SW 1271 (cell line): ENCODE data around the gene ABCC12.

Experiments used
- DNase-seq, 2 experiments: peaks; one replicate each; lab custom pipeline; 2025; lab: John Stamatoyannopoulos, UW

Gene ABCC12

DNA sequence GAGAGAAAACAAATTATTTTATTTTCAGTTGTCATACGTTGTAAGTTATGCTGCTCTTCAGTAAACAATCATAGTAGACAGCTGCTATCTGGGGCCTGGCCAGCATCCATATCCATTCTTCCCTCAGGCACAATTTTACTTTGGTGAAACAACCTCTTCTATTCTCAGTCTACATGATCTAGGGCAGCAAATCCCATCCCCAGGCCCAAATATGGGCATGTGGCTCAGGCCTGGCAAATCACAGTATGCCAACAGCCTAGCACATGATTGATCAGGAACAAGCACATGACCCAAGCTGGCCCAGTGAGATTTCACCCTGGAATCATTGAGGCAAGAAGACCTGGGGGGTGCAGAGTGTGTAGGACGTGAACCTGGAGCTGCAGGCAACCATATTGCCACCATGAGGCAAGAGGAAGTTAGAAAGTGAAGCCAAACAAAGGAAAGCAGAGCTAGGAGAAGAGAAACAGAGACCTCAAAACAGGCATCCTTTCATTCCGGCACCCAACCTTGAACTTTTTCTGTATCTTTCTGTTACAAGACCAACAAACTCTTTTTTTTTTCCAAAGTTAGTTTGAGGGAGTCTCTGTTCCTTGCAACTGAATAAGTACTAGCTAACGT is 10.3 kb upstream of the ABCC12 start:
- no peak for DNase-seq

DNA sequence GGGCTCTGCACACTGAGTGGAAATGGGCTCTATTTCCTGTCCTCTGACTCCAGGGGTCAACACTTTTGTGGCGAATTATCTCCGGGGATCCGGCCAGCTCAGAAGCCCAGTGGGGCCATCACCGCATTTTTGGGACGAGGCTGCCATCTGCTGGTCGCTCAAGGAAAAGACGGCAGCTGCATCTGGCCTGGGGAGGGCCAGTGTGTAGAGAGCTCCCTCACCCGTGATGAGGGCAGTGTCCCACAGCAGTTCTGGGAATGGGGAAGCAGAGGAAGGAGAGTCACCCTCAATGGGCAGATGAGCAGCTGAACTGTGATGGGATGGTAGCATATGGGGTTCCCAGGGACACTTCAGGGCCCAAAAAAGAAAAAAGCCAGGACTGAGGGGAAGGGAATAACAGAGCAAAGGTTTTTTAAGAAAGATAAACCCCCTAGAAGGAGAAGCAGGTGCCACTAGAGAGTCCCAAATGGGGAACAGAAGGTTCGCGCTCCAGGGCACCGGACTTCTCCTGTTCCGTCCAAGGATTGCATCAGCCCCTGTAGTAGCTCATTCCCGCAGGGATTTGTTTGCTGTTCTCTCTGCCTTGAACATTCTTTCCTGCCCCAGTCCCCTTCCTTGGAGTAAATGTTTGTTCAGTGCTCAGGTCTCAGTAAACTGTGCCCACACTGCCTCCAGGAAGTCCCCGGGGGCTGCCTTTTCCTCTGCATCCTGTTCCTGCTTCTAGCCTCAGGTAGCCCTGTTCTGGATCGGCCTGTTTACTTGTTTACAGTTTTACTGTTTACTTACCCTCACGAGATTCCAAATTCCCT is 9.3 kb upstream of the ABCC12 start:
- DNase-seq, result peak in 1 of 2 experiments; percentile 41

DNA sequence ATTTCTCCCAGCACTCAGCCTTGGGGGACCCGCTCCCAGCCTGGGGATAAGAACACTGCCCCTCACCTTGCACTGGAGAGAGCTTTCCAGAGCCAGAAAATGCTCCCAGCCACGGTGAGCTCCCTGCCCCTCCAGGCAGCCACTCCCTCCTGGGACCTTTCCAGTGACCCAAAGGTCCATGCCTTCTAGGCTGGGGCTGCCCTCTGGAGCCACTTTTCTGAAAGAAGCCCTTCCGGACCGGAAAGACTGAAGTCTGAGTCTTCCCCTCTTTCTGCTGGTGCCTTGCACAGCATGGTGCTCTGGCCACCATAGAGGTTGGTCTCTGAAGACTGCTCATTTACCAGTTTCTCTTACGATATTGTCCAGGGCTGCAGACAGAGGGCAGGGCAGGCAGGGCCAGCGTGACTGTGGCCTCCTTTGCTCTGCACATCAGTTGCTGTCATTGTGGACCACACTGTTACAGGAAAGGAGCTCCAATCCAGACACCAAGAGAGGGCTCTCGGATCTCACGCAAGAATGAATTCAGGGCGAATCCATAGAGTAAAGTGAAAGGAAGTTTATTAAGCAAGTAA is 7.1 kb upstream of the ABCC12 start:
- DNase-seq, result no peak

DNA sequence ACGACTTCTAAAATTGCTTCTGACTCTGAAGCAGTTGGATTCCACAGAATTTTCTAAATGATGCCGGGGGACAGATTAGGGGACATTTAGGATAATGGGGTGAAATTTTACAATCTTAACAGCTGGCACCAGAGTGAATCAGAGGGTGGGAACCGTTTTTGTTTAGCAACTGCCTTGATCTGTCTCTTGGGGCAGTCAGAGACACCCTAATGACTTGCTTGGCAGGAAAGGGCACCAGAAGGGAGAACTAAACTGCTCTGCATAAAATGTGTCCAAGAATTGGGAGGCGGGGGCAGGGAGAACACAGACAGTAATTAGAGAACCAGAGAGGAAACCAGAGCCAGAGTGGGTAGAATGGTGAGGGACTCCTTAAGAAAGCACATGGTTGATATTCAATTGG is 6.1 kb upstream of the ABCC12 start:
- DNase-seq, result no peak

DNA sequence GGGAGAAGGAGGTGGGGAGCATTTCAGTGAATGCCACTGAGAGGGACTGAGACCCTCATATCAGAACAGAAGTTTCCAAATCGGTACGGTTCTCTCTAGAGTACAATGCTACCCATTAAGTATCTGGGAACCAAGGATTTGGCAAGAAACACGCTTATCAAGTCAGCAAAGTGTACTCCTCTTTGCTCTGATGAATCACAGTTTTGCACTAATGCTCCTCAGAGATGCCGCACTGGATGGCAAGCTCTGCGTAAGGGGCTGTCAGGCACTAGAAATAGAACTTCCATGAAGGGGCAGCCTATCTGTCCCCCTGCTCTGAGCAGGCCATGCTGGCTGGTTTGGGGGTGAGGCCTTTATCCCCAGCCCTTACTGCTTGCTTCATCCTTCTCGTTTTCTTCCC is 4.8 kb upstream of the ABCC12 start:
- no peak for DNase-seq

DNA sequence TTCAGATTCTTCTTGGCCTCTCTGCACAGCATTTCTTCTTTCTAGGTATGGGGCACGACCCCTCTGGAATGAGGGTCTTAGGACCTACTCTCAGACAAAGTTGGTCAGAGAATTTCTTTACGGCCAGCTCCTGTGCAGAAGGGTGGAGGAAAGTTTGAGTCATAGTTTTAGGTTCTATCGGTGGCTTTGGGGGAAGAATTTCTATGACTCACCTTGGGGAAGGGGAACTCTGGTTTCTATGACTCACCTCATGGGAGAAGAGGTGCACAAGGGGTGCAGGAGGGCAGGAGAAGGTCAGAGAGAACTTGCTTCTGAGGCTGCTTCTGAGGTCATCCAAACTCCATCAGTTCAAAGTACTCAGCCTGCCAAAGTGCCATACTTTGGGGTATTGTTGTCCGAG is 2.5 kb upstream of the ABCC12 start:
- DNase-seq, result peak in 1 of 2 experiments; percentile 1

DNA sequence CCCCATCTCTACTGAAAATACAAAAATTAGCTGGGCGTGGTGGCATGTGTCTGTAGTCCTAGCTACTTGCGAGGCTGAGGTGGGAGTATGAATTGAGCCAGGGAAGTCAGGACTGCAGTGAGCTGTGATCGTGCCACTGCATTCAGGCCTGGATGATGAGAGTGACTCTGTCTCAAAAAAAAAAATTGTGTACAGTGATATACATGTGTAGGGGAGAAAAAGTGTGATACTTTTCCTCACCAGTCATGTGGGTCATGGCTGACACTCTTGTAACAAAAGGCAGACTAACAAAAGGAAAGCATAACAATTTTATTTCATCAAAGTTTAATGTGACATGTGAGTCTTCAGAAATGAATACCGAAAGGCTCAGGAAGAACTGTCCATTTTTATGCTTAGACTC is 2.0 kb upstream of the ABCC12 start:
- no peak for DNase-seq

DNA sequence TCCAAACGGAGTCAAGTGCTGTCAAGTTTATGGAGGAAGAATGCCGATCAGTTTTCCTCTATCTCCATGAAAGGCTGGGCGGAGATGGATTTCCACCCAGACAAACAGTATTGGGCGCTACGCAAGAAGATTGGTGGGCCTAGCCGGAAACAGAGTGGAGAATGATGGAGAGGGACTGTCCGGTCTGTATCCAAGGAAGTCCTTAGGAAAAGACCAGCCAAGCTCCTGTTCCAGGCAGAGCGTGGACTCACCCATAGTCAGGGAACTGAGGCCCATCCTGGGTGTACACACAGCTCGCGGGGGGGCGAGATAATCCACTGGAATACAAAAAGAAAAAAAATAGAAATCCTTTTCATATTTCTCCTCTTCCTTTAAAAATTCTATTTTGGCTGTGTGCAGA is 1.5 kb upstream of the ABCC12 start:
- DNase-seq, result no peak

DNA sequence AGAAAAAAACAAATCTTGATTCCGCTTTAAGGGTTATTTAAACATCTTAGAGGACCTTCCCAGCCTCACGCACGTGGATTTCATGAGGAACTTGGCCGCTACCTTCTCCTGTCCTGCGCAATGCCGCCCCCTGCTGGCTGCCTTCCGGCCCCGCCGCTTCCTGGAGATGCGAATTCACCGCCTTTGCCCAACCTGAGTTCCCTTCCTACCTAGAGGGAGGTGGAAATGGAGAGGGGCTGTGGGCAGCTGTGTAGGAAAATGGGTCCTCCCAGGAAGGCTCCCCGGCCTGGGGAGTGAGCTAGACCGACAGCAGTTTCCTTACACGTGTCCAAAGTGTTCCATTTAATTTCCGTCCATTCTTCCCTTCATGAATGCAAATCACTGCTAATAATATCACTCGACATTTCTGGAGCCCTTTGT is 1.0 kb upstream of the ABCC12 start:
- peak in 1 of 2 experiments; percentile 59 for DNase-seq

DNA sequence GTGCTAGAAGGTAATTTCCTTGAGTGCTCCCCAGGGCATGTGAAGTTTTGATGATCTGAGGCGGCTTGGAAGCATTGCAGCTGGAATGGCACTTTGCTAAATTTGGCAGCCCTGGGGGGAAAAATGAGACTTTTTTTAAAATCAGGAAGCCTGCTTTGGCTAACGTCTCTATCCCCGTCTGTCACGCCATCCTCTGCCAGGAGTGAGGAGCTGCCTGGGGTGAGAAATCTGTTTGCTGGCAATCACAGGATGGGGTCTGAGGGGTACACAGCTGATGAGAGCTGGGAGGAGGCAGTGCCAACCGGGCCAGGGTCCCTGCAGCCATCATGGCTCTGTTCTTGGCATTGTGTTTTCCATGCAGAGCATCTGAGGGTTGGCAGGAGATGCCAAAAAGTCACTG is 2.0 kb downstream of the ABCC12 start:
- no peak for DNase-seq

DNA sequence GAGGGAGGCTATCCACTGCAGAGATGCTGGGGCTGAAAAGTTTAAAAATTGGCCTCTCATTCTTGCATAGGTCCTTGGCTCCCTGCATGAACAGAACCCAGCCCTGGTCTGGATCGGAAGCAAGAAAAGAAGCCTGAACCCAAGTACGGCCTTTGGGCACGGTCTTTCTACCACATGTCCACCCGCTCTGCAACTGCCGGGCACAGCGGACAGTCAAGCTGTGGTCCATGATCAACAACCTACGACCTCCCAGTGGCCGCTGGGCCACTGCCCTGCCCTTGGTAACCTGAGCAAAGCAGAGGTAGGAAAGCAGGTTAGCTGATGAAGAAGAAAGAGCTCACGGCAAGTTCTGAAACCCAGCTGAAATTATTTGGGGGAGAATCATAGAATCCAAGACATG is 3.6 kb downstream of the ABCC12 start:
- no peak for DNase-seq

DNA sequence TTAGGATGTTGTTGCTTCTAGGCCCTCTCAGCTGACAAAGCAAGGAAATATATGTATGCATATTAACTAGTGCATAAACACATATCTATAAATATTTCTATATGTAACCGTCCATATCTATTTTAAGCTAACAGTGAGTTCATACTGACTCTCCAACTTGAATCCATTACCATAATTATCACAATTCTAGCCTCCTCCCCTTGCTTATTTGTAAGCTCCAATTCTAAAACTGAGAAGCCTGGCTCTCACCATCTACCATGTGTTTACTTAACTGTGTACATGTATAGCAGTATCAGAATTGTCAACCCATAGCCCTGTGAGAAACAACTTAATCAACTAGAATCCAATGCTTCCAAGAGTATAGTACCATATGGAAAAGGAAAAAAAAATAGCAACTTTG is 5.1 kb downstream of the ABCC12 start:
- DNase-seq, result no peak

DNA sequence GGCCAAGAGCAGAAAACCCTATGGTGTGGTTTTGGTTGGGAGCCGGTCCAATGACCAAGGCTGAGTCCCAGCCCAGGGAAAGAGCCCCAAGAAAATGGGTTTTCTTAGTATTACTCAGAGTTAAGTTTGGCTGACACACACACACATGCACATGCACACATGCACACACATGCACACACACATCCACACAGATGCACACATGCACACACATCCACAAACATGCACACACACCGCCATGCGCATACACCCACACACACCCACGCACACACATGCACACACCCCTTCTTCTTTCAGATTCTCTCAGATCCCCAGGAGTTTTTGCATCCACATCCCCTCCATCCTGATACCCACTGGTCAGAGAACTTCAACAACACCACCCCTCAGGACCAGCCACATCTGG is 9.1 kb downstream of the ABCC12 start:
- no peak for DNase-seq

DNA sequence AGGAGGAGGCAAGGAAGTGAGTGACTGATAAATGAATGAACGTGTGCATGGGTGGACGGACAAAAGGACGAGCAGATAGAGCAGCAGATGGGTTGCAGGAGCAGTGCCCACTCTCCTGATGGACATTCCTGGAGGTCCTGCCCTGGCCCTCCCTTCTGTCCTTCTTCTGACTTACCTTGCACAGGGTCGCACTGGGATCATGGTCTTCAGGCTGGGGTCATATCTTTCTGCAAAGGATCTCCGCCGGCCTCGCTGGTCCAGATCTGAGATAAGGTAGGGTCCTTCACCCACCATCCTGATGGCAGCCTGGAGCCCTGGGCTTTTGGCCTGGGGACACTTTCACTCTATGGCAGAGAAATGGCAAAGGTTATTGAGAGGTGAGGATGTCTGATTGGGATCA is 9.7 kb downstream of the ABCC12 start:
- no peak for DNase-seq

DNA sequence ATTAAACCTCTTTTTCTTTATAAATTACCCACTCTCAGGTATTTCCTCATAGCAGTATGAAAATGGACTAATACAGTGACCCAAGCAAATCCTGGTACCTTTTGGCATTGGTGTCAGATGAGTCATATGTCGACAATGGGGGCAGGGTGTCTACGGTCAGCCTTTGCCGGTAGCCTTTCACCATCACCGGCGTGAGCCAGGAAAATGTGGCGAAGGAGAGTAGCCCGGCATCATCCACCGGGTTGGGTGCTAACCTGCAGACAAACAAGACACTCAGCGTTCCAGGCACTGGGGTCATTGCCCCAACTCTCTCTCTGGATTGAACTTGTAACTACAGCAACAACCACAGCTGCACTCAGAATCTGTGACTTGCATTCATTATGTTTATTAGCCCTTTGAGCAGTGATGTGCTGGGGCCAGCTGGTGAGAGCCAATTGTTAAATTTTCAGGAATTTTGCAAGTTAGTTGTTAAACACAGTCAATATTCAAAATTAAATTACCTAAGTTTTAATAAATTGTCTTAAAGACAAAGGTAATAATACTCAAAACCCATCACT is 11.9 kb downstream of the ABCC12 start:
- DNase-seq, result no peak

DNA sequence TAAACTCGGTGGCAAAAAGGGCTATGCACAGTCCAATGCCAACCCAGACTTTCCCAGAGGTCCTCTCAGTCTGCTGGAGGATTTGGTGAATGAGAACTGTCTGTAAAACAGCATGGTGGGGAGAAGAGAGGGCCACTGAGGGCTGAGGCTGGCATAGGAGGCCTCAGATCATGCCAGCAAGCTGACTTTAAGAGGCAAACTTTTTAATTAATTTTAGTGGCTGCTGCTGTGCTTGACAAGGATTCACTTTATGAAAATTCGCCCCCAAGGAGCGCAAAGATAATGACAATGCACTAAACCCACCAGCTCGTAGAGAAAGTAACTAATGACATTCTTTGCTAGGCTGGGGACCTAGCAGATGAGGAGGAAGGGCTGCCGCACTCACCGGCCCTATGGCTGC is 15.0 kb downstream of the ABCC12 start:
- no peak for DNase-seq

DNA sequence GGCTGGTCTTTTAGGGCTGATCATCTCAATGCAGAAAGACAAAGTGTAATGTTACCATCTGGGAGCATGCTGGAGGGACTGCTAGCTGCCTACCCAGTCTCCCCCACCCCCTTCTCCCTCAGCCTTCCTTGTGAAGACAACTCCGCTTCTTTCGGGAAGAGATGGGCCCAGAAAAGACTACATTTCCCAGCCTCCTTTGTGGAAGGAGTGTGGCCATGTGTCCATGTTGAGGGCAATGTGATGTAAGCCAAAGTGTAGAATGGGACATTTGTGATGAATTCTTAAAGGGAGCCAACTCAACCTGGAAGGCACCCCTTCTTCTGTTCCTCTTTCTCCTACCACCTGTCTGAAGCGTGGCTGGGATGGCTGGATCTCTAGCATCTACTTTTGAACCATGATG is 16.3 kb downstream of the ABCC12 start:
- DNase-seq, result no peak

DNA sequence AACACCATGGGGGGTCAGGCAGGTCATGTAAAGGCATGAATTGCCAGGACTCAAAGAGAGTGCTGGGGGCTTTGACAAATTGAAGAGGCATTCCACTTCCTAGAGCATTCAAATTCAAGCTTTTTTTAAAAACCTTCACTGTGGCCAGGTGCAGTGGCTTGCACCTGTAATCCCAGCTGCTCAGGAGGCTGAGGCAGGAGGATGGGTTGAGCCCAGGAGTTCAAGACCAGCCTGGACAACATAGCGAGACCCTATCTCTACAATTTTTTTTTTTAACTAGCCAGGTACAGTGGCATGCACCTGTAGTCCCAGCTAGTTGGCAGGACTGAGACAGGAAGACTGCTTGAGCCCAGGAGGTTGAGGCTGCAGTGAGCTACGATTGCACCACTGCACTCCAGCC is 17.2 kb downstream of the ABCC12 start:
- no peak for DNase-seq

DNA sequence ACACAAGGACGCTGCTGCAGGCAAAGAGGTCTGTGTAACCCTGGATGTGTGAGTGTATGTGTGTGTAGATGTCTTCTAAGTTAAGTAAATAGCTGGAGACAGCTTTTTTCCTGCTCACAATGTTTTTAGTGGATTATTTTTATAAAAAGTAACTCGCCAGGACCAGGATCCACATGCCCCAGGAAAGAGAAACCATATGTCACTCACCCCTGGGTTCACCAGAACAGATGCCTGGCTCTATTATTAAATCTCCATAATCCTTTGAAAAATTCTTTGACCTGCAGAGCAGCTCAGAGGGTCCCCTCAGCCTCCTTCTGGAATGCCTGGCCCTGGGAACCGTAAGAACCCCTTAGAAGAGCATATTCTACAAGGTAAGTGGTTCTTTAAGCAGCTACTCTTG is 18.0 kb downstream of the ABCC12 start:
- no peak for DNase-seq

DNA sequence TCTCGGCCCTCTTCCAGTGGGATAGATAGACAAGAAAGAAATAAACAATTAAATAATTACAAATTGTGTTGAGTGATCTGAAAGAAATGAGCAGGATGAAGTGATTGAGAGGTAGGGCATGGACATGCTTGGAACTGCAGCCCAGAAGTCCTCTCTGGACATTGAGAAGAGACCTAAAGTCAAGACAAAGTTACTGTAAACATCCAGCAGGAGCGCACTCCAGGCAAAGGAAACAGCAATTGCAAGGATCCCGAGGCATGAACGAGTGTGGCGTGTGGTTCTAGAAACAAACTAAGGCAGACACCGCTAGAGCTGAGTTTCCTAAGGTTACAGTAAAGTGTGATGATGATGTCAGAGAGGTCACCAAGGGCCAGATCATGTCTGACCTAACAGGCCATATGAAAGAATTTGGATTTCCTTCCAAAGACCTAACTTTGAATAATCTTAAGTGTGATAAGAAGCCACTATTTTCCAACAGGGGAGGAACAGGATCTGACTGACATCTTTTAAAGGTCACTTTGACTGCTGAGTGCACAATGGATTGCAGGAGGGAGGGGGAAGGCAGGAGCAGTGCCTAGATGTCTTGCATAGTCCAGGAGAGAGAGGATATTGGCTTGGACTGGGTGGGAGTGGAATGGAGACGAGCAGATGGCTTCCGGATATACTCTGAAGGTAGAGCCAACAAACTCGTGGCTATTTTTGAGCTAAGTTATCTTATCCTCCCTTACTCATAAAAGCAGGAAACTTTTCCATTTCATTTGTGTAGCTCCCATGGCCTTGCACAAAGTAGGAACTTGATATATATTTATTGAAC is 19.0 kb downstream of the ABCC12 start:
- DNase-seq, result no peak

DNA sequence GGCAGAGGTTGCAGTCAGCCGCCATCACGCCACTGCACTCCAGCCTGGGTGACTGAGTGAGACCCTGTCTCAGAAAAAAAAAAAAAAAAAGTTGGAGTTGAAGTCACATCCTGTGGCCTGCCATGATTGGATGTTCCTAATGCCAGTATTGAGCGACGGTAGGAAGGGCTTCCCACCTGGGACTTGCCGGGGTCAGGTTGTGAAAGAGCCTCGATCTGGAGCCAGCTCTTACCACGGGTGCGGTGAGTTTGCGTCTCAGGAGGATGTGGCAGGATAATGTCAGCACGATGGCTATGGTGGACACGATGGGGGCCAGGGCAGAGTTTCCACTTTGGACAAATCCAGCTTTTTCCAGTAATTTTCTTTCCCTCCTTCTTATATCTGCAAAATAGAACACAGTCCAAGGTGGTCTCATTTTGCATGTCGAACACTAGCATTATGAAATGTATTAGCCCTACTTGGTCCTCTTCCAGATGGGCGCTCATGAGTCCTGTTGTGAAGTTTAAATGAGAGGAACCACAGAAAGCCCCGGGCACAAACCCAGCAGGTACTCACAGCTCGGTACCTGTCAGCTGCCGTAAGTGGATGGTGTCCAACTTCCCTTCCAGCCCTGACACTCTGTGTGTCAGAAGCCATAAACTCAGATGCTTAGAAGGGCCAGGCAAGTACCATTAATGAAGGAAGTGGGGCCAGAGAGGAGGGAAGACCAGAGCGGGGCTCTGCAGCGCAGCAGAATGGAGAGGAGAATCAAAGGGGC is 22.2 kb downstream of the ABCC12 start:
- DNase-seq, result no peak

DNA sequence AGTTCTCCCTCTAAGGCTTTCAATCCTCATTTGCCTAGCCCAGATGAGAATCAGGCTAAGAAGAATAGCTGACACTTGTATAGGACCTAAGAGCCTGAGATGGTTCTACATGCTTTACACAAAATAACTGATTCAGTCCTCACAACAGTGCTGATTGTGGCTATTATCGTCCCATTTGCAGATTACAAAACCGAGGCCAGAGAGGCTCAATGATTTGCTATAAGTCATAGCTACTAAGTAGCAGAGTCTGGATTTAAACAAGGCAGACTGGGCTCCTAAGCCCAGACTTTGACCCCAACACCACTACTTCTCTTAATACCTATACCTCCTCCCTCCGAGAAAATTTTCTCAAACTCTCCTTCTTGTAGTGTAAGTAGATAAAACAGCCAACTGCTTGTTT is 23.1 kb downstream of the ABCC12 start:
- DNase-seq, result no peak
